GM18505 (cell line): Measurements from ENCODE around the gene AP3S2.
"Not testable (repeated sequence)": the region's sequence is repeated elsewhere in the genome, so short reads cannot be mapped to it uniquely, and the experiment has no call there.

ENCODE experiments used
- ATAC-seq: cut with Tn5 transposase; IDR thresholded peaks from one replicate; pipeline ENCODE4 v1.9.1; 2021; ENCODE audit not compliant: unreplicated experiment
- POLR2A ChIP-seq: IDR thresholded peaks from 4 replicates; pipeline ENCODE4 v1.6.1; 2011; ENCODE audit warnings: borderline replicate concordance; ENCODE audit not compliant: insufficient read depth, insufficient read length; ENCODE audit errors: extremely low read depth

AP3S2 gene

GRCh38 chr15:89870688-89871288 is 23.0 kb downstream of the AP3S2 start:
- TF ChIP-seq POLR2A: no peak

DNA sequence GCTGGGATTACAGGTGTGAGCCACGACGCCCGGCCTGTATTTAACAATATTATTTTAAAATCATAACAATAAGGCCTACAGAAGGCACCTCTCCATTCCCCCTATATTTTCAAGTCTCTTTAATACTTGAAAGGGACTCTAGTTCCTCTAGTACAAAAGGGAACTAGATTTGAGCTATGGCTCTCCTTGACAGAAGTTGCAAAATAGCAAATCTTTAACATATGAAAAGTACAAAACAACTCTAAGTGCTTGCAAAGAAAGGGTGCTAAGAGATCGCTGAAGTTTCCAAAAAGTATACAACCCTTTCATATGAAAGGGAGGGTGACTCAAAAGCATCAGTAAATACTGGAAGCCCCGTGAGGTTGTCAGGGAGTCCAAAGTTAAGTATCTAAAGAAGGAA is 23.8 kb downstream of the AP3S2 start:
- no peak for ATAC-seq
- TF ChIP-seq POLR2A: no peak

More at GRCh38 chr15:89870688-89871288, 23.0 kb downstream of the AP3S2 start:
- no peak for ATAC-seq

GRCh38 chr15:89869490-89869889 is 24.3 kb downstream of the AP3S2 start:
- ATAC-seq: not testable (repeated sequence)

GRCh38 chr15:89864958-89865739 is 28.6 kb downstream of the AP3S2 start:
- no peak for ATAC-seq
- TF ChIP-seq POLR2A: no peak

GRCh38 chr15:89863918-89864317 is 29.9 kb downstream of the AP3S2 start:
- no peak for ATAC-seq
- TF ChIP-seq POLR2A: no peak

- no peak for TF ChIP-seq POLR2A
- ATAC-seq: no peak
Measured at GRCh38 chr15:89860891-89861290, 32.9 kb downstream of the AP3S2 start.

GRCh38 chr15:89860431-89860830 is 33.4 kb downstream of the AP3S2 start:
- TF ChIP-seq POLR2A: no peak

GRCh38 chr15:89858661-89859458 is 34.9 kb downstream of the AP3S2 start:
- TF ChIP-seq POLR2A: no peak
- ATAC-seq: no peak

More at GRCh38 chr15:89860431-89860830, 33.4 kb downstream of the AP3S2 start:
- no peak for ATAC-seq

DNA sequence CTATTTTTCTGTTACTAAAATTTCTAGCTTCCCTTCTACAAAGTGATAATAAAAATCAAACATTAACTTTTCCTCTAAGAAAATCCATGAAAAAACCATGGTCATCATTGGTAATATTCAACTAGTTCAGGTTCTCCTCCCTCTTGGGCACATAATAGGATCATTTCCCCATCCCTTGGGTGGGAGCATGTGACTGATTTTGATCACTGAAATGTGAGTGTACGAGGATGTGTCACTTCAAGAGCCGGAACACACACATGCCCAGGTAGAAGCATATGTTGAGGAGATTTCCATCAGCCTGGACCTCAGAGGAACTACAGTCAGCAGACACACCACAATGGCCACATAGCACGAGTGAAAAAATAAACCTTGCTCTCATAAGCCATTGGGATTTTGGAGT is 36.1 kb downstream of the AP3S2 start:
- ATAC-seq: no peak
- no peak for TF ChIP-seq POLR2A

DNA sequence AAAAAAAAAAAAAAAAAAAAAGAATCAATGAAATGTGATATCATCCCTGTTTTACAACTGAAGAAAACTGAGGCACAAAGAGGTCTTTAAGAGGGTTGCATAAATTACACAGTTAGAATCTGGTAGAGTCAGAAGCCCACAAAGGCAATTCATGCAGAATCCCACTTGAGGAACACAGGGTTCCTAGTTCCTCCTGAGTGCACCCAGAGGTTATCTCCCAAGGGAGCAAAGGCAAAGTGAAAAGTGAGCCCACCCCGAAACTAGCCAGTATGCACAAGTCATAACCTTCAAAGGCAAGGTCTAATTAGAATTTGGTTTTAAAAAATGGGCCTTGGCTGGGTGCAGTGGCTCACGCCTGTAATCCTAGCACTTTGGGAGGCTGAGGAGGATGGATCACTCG is 37.8 kb downstream of the AP3S2 start:
- no peak for ATAC-seq
- no peak for TF ChIP-seq POLR2A

DNA sequence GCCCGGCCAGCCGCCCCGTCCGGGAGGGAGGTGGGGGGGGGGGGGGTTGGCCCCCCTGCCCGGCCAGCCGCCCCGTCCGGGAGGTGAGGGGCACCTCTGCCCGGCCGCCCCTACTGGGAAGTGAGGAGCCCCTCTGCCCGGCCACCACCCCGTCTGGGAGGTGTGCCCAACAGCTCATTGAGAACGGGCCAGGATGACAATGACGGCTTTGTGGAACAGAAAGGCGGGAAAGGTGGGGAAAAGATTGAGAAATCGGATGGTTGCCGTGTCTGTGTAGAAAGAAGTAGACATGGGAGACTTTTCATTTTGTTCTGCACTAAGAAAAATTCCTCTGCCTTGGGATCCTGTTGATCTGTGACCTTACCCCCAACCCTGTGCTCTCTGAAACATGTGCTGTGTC is 38.9 kb downstream of the AP3S2 start:
- not testable (repeated sequence) for ATAC-seq

DNA sequence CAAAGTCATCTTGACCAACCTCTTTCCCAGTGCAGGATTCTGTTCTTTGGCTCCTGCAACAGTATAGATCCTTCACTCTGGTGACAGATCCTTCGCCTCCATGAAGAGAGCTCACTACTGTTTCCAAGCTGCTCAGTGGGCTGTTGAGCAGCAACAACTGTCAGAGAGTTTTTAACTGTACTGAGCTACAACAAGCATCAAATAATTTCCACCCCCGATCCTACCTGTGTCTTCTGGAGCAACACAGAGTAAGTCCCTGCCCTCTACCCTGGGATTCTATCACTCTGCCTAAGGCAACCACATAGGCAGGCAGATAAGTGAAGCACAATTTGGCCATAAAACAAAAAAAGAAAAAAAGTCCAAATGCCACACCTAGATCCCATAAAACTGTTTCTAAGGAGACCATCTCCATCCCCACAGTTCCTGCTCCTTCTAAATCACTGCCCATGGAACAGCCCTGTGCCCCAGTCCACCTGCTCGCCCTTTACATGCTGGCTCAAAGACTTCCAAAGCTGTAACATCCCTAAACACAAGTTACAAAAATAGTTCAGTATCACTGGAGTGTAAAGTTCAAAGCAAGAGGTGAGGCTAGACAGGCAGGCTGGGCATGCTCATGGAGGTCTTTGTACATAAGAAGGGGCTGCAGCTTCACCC is 41.3 kb downstream of the AP3S2 start:
- no peak for TF ChIP-seq POLR2A
- no peak for ATAC-seq

DNA sequence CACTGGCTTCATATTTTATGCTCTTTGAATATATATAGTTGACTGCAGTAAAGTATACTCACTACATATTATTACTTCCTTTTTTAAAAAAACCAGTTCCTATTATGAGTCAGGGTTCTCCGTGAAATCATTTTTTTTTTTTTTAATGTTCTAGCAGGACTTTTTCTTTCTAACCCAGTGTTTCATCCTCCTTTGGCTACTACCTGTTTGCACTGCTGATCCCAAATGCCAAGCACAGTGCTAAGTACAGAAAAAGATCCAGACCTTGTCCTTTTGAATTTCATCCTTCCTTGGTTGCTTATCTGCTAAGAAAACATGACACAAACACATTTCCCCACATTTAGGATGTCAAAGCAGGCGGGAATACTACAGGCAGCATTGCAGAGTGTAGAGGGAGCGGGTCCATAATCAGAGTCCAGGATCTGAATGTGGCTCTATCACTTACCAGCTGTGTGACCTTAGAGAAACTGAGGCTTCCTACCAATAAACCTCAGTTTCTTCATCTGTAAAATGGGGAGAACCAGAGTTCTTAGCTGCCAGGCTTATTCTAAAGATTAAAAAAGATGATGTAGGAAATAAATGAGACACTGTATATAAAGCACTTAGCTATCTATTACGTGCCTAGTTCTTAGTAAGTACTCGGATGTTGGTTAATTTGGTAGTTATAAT is 42.0 kb downstream of the AP3S2 start:
- TF ChIP-seq POLR2A: no peak
- peak; percentile 54 for ATAC-seq
